Esophagus muscularis mucosa (tissue), 4 donors: ENCODE results near the gene TMEM120B.

Experiments used
- EP300 ChIP-seq: sonication (generic); formaldehyde crosslinking; IDR thresholded peaks from one replicate; pipeline ENCODE4 v1.6.1; 2017; ENCODE audit warnings: antibody characterized with exemption
- POLR2A ChIP-seq: fragments of 450-650 bp; IDR thresholded peaks from one replicate; pipeline ENCODE4 v1.6.1; 2017; ENCODE audit warnings: antibody characterized with exemption, moderate library complexity, mild to moderate bottlenecking, low read depth
- TF ChIP-seq, protein P1 (sequence below), 3 experiments: fragments of 200-600 bp in 2 of 3; fragments of 450-650 bp in 1 of 3; sonication (generic) in 2 of 3; IDR thresholded peaks; one replicate each; pipeline ENCODE4 v1.5.1; 2017 to 2019; ENCODE audit warnings: antibody characterized with exemption in 3 of 3, mild to moderate bottlenecking in 2 of 3, moderate library complexity in 1 of 3

DNA sequence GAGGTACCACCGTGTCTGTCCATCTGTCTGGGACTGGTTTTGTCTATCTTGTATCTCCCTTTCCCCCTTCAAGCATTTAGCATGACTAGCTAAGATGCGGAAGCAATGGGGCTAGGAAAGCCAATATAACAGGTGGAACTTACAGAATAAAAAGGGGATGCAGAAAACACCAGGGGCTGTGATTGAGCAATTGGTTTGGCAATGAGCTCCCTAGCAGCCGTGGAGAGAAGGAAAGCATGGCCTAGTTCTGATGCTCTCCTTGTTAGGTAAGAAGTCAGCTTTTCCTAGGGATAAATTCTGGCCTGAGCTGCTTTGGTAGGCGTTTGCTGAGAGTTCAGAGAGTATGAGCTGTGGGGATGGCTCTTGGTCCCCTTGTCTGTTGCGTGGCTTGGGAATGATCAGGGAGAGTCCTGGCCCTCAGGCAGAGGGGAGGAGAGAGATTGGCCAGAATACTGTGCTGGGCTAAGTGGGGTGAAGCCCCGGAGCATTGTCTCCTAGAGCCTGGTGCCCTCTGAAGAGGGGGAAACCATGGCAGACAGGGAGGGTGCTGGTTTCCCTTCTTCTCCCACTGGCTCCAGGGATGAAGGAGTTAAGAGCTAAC lies 98.4 kb downstream of the TMEM120B start:
- no peak for TF ChIP-seq POLR2A
- no peak for TF ChIP-seq EP300
- TF ChIP-seq, protein P1, sequence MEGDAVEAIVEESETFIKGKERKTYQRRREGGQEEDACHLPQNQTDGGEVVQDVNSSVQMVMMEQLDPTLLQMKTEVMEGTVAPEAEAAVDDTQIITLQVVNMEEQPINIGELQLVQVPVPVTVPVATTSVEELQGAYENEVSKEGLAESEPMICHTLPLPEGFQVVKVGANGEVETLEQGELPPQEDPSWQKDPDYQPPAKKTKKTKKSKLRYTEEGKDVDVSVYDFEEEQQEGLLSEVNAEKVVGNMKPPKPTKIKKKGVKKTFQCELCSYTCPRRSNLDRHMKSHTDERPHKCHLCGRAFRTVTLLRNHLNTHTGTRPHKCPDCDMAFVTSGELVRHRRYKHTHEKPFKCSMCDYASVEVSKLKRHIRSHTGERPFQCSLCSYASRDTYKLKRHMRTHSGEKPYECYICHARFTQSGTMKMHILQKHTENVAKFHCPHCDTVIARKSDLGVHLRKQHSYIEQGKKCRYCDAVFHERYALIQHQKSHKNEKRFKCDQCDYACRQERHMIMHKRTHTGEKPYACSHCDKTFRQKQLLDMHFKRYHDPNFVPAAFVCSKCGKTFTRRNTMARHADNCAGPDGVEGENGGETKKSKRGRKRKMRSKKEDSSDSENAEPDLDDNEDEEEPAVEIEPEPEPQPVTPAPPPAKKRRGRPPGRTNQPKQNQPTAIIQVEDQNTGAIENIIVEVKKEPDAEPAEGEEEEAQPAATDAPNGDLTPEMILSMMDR (IDR thresholded peaks at IDR 0.05): no peak
